ENCODE data around the gene AANAT. TPM values are rescaled to one million over a fixed set of nuclear protein-coding genes. Genes with fewer than 3 reads are reported as not detected.

AANAT gene
- total and polyA plus RNA-seq, 4 experiments from 2014 or later = not detected

DNA sequence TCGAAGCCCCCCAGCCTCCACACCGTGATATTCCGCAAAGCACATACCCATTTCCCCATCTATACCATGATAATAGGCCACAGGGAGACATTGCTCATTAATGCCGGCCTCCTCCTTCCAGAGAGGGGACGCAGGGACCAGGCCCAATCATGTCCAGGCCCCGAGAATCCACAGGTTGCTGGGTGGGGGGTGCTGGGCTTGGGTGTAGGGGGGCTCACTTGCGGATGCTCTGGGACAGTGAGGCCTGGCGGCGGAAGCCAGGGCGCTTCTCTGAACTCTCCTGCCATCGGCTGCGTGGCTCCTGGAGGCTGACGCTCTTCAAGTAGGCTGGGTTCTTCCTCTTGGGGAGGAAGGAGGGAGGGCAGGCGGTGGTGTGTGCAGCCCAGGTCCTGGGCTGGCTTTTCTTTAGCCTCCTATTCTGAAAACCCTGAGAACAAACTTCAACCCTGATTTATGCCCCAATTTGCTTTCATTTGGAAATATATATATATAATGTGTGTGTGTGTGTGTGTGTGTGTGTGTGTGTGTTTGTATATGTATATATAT, 12.2 kb downstream of the AANAT start:
- Mint-ChIP-seq H3K4me1 (peaks cover 0 to 4% (median under 1%) of the 10 kb centered on the region in 4 donors), H3K27ac (peak overlapping the region in 1 of 7 donors; percentile 42), H3K9me3 (no peaks in the 10 kb centered on the region), H3K27me3 (no peaks in the 10 kb centered on the region), H3K36me3 (peaks cover 3 to 22% of the 10 kb centered on the region in 2 donors), H3K4me3 (no peak overlapping the region)
- no peak overlapping the region for H3K27ac ChIP-seq (ENCODE audit: low read depth, low read length)
- no peaks in the 10 kb centered on the region for H3K27me3 ChIP-seq (ENCODE audit: insufficient read depth, low read length)
- no peak for DNase-seq
- POLR2A ChIA-PET (ENCODE audit: partially characterized antibody) = no interaction called here
- CTCF ChIA-PET (ENCODE audit: partially characterized antibody) = no interaction called here
- H3K4me1 ChIP-seq (ENCODE audit: insufficient read depth, low read length) = no peaks in the 10 kb centered on the region
- no peaks in the 10 kb centered on the region for H3K36me3 ChIP-seq (ENCODE audit: insufficient read depth, low read length)
- intact Hi-C loops (cut with micrococcal nuclease) = no loop called here
- no peak overlapping the region for H3K4me3 ChIP-seq (ENCODE audit: low read length in 2 of 2)
- H3K9me3 ChIP-seq (ENCODE audit: control insufficient read depth in 1 of 2, low read length in 2 of 2) = no peaks in the 10 kb centered on the region

DNA sequence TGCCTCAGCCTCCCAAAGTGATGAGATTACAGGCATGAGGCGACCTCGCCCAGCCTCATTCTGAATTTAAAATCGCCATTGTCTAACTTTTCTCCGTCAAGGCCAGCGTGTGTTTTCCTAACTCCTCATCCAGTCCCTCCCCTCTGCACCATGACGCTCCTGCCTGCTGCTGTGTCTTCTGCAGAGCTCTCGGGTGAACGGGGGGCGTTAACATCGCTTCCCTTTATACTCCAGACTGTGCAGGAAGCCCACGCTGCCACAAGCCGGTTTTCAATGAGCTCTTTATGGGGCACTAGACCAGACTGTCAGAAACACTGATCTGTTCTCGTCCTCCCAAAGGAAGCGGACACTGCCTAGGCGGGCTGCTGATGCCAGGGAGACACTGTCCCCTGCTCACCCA, 13.2 kb downstream of the AANAT start:
- H3K36me3 Mint-ChIP-seq = peaks cover 3 to 19% of the 10 kb centered on the region in 2 donors
- H3K27ac Mint-ChIP-seq = no peak overlapping the region
- Histone ChIP-seq H3K4me3 (ENCODE audit: low read length in 2 of 2) (no peak overlapping the region), H3K36me3 (ENCODE audit: insufficient read depth, low read length) (no peaks in the 10 kb centered on the region), H3K9me3 (ENCODE audit: control insufficient read depth in 1 of 2, low read length in 2 of 2) (no peaks in the 10 kb centered on the region), H3K27ac (ENCODE audit: low read depth, low read length) (no peak overlapping the region), H3K27me3 (ENCODE audit: insufficient read depth, low read length) (no peaks in the 10 kb centered on the region), H3K4me1 (ENCODE audit: insufficient read depth, low read length) (no peaks in the 10 kb centered on the region)
- POLR2A ChIA-PET (ENCODE audit: partially characterized antibody) = interaction anchor here (1.0 kb wide), 1 partner anchor 10 kb away, joined by 5 read pairs; no protein-coding TSS in a partner anchor
- peaks cover 0 to 4% (median under 1%) of the 10 kb centered on the region in 4 donors for H3K4me1 Mint-ChIP-seq
- CTCF ChIA-PET (ENCODE audit: partially characterized antibody) = no interaction called here
- no peak for DNase-seq
- no peaks in the 10 kb centered on the region for H3K27me3 Mint-ChIP-seq
- intact Hi-C loops (cut with micrococcal nuclease) = no loop called here
- no peak overlapping the region for H3K4me3 Mint-ChIP-seq
- H3K9me3 Mint-ChIP-seq = no peaks in the 10 kb centered on the region

DNA sequence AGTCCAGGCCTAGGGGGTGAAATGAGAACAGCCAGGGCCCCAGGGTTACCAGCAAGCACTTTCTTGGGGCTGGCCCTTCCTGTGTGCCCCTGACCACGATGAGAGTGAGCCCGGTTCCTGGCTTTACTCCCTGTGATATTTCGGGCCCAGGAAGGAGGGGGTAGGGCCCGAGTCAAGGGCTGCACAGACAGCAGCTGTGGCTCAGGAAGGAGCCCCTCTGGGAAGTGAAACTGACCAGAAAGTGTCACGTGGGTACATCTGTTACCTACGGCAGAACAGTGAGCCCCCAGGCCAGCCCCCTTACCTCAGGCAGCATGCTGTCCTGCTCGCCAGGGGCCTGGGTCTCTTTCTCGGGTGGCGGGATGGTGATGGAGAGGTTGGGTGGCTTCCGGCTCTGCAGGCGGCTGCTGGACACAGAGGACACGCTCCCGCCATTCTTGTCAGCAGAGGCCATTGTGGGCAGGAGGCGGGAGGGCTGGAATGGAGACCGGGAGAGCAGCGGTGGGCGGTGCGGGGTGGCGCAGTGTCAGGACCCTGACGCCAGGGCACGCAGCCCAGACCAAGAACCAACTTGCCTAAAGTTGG, 13.8 kb downstream of the AANAT start:
- Histone ChIP-seq H3K27me3 (ENCODE audit: insufficient read depth, low read length) (no peaks in the 10 kb centered on the region), H3K27ac (ENCODE audit: low read depth, low read length) (no peak overlapping the region), H3K4me1 (ENCODE audit: insufficient read depth, low read length) (no peaks in the 10 kb centered on the region), H3K9me3 (ENCODE audit: control insufficient read depth in 1 of 2, low read length in 2 of 2) (no peaks in the 10 kb centered on the region), H3K36me3 (ENCODE audit: insufficient read depth, low read length) (no peaks in the 10 kb centered on the region), H3K4me3 (ENCODE audit: low read length in 2 of 2) (no peak overlapping the region)
- CTCF ChIA-PET (ENCODE audit: partially characterized antibody) = no interaction called here
- no peaks in the 10 kb centered on the region for H3K9me3 Mint-ChIP-seq
- H3K4me1 Mint-ChIP-seq = peaks cover 0 to 4% (median 1%) of the 10 kb centered on the region in 4 donors
- intact Hi-C loops (cut with micrococcal nuclease) = no loop called here
- no peak overlapping the region for H3K27ac Mint-ChIP-seq
- DNase-seq = peak in 1 of 5 donors; percentile 22
- H3K36me3 Mint-ChIP-seq = peaks cover 3 to 19% of the 10 kb centered on the region in 2 donors
- H3K27me3 Mint-ChIP-seq = no peaks in the 10 kb centered on the region
- H3K4me3 Mint-ChIP-seq = no peak overlapping the region
- POLR2A ChIA-PET (ENCODE audit: partially characterized antibody) = interaction anchor here (1.0 kb wide), 1 partner anchor 9 kb away, joined by 5 read pairs; no protein-coding TSS in a partner anchor

DNA sequence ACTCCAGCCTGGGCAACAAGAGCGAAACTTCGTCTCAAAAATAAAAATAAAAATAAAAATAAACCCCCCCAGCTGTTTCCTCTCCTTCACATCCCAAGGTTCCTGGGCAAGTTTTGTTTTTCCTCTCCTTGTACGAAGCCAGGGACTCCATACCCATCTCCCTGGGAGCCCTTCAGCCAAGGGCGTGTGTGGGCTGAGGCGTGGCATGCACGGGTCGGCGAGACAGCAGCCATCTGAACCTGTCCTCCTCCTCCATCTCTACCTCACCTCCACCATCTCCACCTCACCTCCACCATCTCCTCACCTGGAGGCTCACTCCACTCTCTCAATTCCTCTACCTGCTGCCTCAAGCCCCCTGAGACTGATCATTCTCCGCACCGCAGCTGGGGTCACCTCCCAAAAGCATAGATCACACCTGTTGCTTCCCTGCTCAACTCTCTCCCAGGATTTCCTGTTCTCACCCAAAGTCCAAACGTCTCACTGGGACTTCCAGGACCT, 16.9 kb downstream of the AANAT start:
- peak in 1 of 5 donors; percentile 7 for DNase-seq
- Mint-ChIP-seq H3K27ac (peak overlapping the region in 2 of 7 donors; percentile 36 to 69), H3K9me3 (no peaks in the 10 kb centered on the region), H3K27me3 (no peaks in the 10 kb centered on the region), H3K36me3 (peaks cover 0 to 11% of the 10 kb centered on the region in 2 donors), H3K4me3 (no peak overlapping the region), H3K4me1 (peaks cover 0 to 4% (median 1%) of the 10 kb centered on the region in 4 donors)
- Histone ChIP-seq H3K4me3 (ENCODE audit: low read length in 2 of 2) (no peak overlapping the region), H3K4me1 (ENCODE audit: insufficient read depth, low read length) (peaks cover under 1% of the 10 kb centered on the region), H3K27ac (ENCODE audit: low read depth, low read length) (no peak overlapping the region), H3K36me3 (ENCODE audit: insufficient read depth, low read length) (no peaks in the 10 kb centered on the region), H3K9me3 (ENCODE audit: control insufficient read depth in 1 of 2, low read length in 2 of 2) (no peaks in the 10 kb centered on the region), H3K27me3 (ENCODE audit: insufficient read depth, low read length) (no peaks in the 10 kb centered on the region)
- POLR2A ChIA-PET (ENCODE audit: partially characterized antibody) = no interaction called here
- intact Hi-C loops (cut with micrococcal nuclease) = no loop called here
- CTCF ChIA-PET (ENCODE audit: partially characterized antibody) = no interaction called here

DNA sequence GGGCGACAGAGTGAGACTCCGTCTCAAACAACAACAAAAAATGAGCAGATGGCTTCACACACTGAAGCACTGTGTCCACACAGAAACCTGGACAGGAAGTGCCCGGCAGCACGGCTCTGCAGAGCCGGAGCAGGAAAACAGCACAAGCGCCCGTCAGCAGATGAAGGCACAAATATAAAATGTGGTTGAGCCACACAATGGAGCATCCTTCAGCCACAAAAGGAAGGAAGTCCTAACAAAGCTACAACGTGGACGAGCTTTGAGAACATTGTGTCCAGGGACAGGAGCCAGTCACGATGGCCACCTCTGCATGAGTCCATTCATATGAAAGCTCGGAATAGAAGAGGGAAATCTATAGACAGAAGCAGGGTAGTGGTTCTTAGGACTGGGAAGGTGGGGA, 18.2 kb downstream of the AANAT start:
- Histone ChIP-seq H3K27ac (ENCODE audit: low read depth, low read length) (no peak overlapping the region), H3K27me3 (ENCODE audit: insufficient read depth, low read length) (no peaks in the 10 kb centered on the region), H3K4me1 (ENCODE audit: insufficient read depth, low read length) (peaks cover 10% of the 10 kb centered on the region), H3K36me3 (ENCODE audit: insufficient read depth, low read length) (no peaks in the 10 kb centered on the region), H3K9me3 (ENCODE audit: control insufficient read depth in 1 of 2, low read length in 2 of 2) (no peaks in the 10 kb centered on the region), H3K4me3 (ENCODE audit: low read length in 2 of 2) (no peak overlapping the region)
- POLR2A ChIA-PET (ENCODE audit: partially characterized antibody) = no interaction called here
- H3K36me3 Mint-ChIP-seq = peaks cover 0 to 8% of the 10 kb centered on the region in 2 donors
- no peak for DNase-seq
- intact Hi-C loops (cut with micrococcal nuclease) = no loop called here
- H3K4me1 Mint-ChIP-seq = peaks cover 1 to 10% (median 5%) of the 10 kb centered on the region in 4 donors
- CTCF ChIA-PET (ENCODE audit: partially characterized antibody) = interaction anchor here (0.6 to 1.4 kb wide), 5 partner anchors 10 to 88 kb away, joined by 3 to 4 read pairs (median 3); partner anchors contain the start of gene AANAT
- H3K4me3 Mint-ChIP-seq = no peak overlapping the region
- H3K27ac Mint-ChIP-seq = peak overlapping the region in 2 of 7 donors; percentile 19 to 47
- H3K27me3 Mint-ChIP-seq = no peaks in the 10 kb centered on the region
- H3K9me3 Mint-ChIP-seq = no peaks in the 10 kb centered on the region

DNA sequence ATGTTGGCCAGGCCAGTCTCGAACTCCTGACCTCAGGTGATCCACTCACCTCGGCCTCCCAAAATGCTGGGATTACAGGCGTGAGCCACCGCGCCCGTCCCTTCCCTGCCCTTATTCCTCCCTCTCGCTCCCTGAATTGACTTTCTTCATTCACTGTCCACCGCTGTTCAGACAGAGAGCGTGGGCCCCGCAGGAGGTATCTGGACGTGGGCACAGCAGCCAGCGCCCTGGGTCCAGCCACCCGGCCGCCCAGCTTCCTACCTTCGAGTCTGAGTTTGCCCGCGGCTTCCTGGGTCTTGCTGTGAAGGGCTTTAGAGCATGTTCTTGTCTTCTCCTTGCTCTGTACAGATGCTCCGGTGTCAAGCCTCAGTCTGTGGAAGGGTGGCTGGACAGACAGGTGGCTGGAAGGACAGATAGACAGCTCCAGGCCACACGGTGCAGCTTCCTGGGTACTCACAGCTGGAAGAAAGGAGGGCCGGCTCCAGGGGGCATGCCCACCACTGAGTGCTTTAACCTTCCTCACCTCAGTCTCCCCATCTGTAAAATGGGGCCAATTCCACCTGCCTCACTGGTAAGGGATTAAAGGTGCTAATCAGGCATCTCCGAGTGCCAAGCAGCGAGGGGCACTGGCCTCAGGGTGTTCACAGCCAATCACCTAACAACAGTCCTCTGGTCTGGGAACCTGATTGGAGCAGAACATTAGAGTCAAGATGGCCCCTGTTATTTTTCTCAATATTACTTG, 20.2 kb downstream of the AANAT start:
- ChIA-PET POLR2A (ENCODE audit: partially characterized antibody) (interaction anchor here (0.7 to 1.0 kb wide), 2 partner anchors 12 to 19 kb away, joined by 3 read pairs; no protein-coding TSS in a partner anchor), CTCF (ENCODE audit: partially characterized antibody) (interaction anchor here (1.3 kb wide), 1 partner anchor 11 kb away, joined by 4 read pairs; no protein-coding TSS in a partner anchor)
- no peak overlapping the region for H3K27ac ChIP-seq (ENCODE audit: low read depth, low read length)
- H3K4me3 ChIP-seq (ENCODE audit: low read length in 2 of 2) = no peak overlapping the region
- H3K27me3 ChIP-seq (ENCODE audit: insufficient read depth, low read length) = no peaks in the 10 kb centered on the region
- no peaks in the 10 kb centered on the region for H3K9me3 ChIP-seq (ENCODE audit: control insufficient read depth in 1 of 2, low read length in 2 of 2)
- H3K27ac Mint-ChIP-seq = peak overlapping the region in 1 of 7 donors; percentile 47
- intact Hi-C loops (cut with micrococcal nuclease) = no loop called here
- no peaks in the 10 kb centered on the region for H3K9me3 Mint-ChIP-seq
- H3K36me3 ChIP-seq (ENCODE audit: insufficient read depth, low read length) = no peaks in the 10 kb centered on the region
- peaks cover 0 to 6% of the 10 kb centered on the region in 2 donors for H3K36me3 Mint-ChIP-seq
- no peak overlapping the region for H3K4me3 Mint-ChIP-seq
- DNase-seq = no peak
- peaks cover 19% of the 10 kb centered on the region for H3K4me1 ChIP-seq (ENCODE audit: insufficient read depth, low read length)
- no peaks in the 10 kb centered on the region for H3K27me3 Mint-ChIP-seq
- peaks cover 3 to 23% (median 17%) of the 10 kb centered on the region in 4 donors for H3K4me1 Mint-ChIP-seq
